ENCODE results near the gene MMP14.

- TF ChIP-seq CTCF (IDR thresholded peaks at IDR 0.05) (no peak), POLR2A (IDR thresholded peaks at IDR 0.05) (peak in 1 of 2 donors; percentile 20)
Measured at GRCh38 chr14:22829661-22830442, 6.5 kb upstream of the MMP14 start, which contains the start of gene MRPL52.

All from heart left ventricle (tissue), 13 donors.